ENCODE data around the gene SLC25A43.

GRCh38 chrX:119417842-119418241 is 18.7 kb downstream of the SLC25A43 start:
- no peak for TF ChIP-seq FOXP1 (CRISPR knock-in tag; IDR thresholded peaks at IDR 0.05; ENCODE audit: borderline replicate concordance)
- TF ChIP-seq, protein P1, sequence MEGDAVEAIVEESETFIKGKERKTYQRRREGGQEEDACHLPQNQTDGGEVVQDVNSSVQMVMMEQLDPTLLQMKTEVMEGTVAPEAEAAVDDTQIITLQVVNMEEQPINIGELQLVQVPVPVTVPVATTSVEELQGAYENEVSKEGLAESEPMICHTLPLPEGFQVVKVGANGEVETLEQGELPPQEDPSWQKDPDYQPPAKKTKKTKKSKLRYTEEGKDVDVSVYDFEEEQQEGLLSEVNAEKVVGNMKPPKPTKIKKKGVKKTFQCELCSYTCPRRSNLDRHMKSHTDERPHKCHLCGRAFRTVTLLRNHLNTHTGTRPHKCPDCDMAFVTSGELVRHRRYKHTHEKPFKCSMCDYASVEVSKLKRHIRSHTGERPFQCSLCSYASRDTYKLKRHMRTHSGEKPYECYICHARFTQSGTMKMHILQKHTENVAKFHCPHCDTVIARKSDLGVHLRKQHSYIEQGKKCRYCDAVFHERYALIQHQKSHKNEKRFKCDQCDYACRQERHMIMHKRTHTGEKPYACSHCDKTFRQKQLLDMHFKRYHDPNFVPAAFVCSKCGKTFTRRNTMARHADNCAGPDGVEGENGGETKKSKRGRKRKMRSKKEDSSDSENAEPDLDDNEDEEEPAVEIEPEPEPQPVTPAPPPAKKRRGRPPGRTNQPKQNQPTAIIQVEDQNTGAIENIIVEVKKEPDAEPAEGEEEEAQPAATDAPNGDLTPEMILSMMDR (IDR thresholded peaks at IDR 0.05) = no peak
- no peak for TF ChIP-seq PRRX2 (CRISPR knock-in tag; IDR thresholded peaks at IDR 0.05)
- no peak for TF ChIP-seq KAT7 (CRISPR knock-in tag; IDR thresholded peaks at IDR 0.05; ENCODE audit: borderline replicate concordance)
- TF ChIP-seq ZBTB43 (CRISPR knock-in tag; IDR thresholded peaks at IDR 0.05) = no peak
- TF ChIP-seq NR2C2 (CRISPR knock-in tag; IDR thresholded peaks at IDR 0.05) = no peak
- TF ChIP-seq TCF7 (CRISPR knock-in tag; IDR thresholded peaks at IDR 0.05; ENCODE audit: low read depth) = no peak
- TF ChIP-seq, protein P2, sequence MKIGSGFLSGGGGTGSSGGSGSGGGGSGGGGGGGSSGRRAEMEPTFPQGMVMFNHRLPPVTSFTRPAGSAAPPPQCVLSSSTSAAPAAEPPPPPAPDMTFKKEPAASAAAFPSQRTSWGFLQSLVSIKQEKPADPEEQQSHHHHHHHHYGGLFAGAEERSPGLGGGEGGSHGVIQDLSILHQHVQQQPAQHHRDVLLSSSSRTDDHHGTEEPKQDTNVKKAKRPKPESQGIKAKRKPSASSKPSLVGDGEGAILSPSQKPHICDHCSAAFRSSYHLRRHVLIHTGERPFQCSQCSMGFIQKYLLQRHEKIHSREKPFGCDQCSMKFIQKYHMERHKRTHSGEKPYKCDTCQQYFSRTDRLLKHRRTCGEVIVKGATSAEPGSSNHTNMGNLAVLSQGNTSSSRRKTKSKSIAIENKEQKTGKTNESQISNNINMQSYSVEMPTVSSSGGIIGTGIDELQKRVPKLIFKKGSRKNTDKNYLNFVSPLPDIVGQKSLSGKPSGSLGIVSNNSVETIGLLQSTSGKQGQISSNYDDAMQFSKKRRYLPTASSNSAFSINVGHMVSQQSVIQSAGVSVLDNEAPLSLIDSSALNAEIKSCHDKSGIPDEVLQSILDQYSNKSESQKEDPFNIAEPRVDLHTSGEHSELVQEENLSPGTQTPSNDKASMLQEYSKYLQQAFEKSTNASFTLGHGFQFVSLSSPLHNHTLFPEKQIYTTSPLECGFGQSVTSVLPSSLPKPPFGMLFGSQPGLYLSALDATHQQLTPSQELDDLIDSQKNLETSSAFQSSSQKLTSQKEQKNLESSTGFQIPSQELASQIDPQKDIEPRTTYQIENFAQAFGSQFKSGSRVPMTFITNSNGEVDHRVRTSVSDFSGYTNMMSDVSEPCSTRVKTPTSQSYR (CRISPR knock-in tag; IDR thresholded peaks at IDR 0.05) = no peak
- no peak for TF ChIP-seq NR3C1 (CRISPR knock-in tag; conservative IDR thresholded peaks at IDR 0.05; ENCODE audit: low read depth)
- TF ChIP-seq, protein P3, sequence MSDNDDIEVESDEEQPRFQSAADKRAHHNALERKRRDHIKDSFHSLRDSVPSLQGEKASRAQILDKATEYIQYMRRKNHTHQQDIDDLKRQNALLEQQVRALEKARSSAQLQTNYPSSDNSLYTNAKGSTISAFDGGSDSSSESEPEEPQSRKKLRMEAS (CRISPR knock-in tag; IDR thresholded peaks at IDR 0.05) = no peak
- TF ChIP-seq, protein P4, sequence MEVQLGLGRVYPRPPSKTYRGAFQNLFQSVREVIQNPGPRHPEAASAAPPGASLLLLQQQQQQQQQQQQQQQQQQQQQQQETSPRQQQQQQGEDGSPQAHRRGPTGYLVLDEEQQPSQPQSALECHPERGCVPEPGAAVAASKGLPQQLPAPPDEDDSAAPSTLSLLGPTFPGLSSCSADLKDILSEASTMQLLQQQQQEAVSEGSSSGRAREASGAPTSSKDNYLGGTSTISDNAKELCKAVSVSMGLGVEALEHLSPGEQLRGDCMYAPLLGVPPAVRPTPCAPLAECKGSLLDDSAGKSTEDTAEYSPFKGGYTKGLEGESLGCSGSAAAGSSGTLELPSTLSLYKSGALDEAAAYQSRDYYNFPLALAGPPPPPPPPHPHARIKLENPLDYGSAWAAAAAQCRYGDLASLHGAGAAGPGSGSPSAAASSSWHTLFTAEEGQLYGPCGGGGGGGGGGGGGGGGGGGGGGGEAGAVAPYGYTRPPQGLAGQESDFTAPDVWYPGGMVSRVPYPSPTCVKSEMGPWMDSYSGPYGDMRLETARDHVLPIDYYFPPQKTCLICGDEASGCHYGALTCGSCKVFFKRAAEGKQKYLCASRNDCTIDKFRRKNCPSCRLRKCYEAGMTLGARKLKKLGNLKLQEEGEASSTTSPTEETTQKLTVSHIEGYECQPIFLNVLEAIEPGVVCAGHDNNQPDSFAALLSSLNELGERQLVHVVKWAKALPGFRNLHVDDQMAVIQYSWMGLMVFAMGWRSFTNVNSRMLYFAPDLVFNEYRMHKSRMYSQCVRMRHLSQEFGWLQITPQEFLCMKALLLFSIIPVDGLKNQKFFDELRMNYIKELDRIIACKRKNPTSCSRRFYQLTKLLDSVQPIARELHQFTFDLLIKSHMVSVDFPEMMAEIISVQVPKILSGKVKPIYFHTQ (CRISPR knock-in tag; IDR thresholded peaks at IDR 0.05) = no peak
- TF ChIP-seq, protein P5, sequence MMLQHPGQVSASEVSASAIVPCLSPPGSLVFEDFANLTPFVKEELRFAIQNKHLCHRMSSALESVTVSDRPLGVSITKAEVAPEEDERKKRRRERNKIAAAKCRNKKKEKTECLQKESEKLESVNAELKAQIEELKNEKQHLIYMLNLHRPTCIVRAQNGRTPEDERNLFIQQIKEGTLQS (CRISPR knock-in tag; conservative IDR thresholded peaks at IDR 0.05) = no peak
- TF ChIP-seq NFYB (CRISPR knock-in tag; conservative IDR thresholded peaks at IDR 0.05; ENCODE audit: low read depth) = no peak
- TF ChIP-seq FOXK1 (CRISPR knock-in tag; IDR thresholded peaks at IDR 0.05) = no peak

All from WTC11 (cell line).